Right atrium auricular region (tissue), 2 donors: ENCODE results near the gene RTN4. TPM values are rescaled to one million over a fixed set of nuclear protein-coding genes. Genes with fewer than 3 reads are reported as not detected.

Source experiments
- DNase-seq: peaks from one replicate; pipeline ENCODE4 v3.0.0-alpha.2; 2019; ENCODE audit warnings: low spot score
- H3K27ac ChIP-seq, 2 donors: fragments of 200-600 bp; sonication (generic); 1 replicate in 1 of 2; 2 replicates in 1 of 2; pipeline ENCODE4 v1.5.1; 2016 to 2019
- H3K27me3 ChIP-seq, 2 donors: fragments of 200-600 bp; sonication (generic); one replicate each; pipeline versions ENCODE4 v1.5.1 to v1.6.0; 2017 to 2019
- H3K36me3 ChIP-seq: fragments of 200-600 bp; sonication (generic); one replicate; pipeline ENCODE4 v1.5.1; 2016
- H3K4me1 ChIP-seq, 2 donors: fragments of 200-600 bp; sonication (generic); one replicate each; pipeline versions ENCODE4 v1.5.1 to v1.6.0; 2017 to 2019
- H3K4me3 ChIP-seq, 2 donors: fragments of 200-600 bp; sonication (generic); 1 replicate in 1 of 2; 2 replicates in 1 of 2; pipeline ENCODE4 v1.5.1; 2017 to 2019; ENCODE audit warnings: mild to moderate bottlenecking in 1 of 2, moderate library complexity in 1 of 2
- H3K9me3 ChIP-seq, 2 donors: fragments of 200-600 bp; sonication (generic); one replicate each; pipeline ENCODE4 v1.5.1; 2019
- total RNA-seq, 2 donors: library from RNA; depleted of rRNA; stranded (reverse); fragments of >200 nt; gene quantifications; one replicate each; pipeline ENCODE4 v1.1.0, GENCODE V29; 2016
- TF ChIP-seq, protein P1 (sequence below), 2 donors: fragments of 200-600 bp; sonication (generic); IDR thresholded peaks; one replicate each; pipeline ENCODE4 v1.5.1; 2019; ENCODE audit warnings: antibody characterized with exemption in 2 of 2

Gene RTN4
- total RNA-seq, 2 donors from 2014 or later = 152 to 203 TPM

DNA sequence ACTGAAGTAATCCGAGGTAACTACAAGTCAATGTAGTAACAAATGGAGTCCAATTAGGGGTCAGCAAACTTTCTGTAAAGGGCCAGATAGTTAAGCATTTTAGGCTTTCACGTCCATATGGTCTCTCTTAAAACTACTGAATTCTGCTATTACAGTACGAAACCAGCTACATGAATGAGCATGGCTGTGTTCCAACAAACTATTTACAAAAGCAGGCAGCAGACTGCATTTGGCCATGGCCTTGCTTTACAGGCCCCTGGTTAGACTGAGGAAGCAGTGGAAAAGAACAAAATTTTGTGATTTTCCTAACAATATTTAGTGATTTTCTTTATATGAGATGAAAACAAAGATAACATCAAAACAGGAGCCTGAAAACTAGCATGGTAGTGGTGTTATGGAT, 64.0 kb downstream of the RTN4 start:
- DNase-seq = no peak
- H3K4me1 ChIP-seq = peaks cover 0 to 19% of the 10 kb centered on the region in 2 donors
- H3K36me3 ChIP-seq = peaks cover 29% of the 10 kb centered on the region
- TF ChIP-seq, protein P1, sequence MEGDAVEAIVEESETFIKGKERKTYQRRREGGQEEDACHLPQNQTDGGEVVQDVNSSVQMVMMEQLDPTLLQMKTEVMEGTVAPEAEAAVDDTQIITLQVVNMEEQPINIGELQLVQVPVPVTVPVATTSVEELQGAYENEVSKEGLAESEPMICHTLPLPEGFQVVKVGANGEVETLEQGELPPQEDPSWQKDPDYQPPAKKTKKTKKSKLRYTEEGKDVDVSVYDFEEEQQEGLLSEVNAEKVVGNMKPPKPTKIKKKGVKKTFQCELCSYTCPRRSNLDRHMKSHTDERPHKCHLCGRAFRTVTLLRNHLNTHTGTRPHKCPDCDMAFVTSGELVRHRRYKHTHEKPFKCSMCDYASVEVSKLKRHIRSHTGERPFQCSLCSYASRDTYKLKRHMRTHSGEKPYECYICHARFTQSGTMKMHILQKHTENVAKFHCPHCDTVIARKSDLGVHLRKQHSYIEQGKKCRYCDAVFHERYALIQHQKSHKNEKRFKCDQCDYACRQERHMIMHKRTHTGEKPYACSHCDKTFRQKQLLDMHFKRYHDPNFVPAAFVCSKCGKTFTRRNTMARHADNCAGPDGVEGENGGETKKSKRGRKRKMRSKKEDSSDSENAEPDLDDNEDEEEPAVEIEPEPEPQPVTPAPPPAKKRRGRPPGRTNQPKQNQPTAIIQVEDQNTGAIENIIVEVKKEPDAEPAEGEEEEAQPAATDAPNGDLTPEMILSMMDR (IDR thresholded peaks at IDR 0.05) = no peak
- H3K27ac ChIP-seq = no peak overlapping the region
- no peaks in the 10 kb centered on the region for H3K27me3 ChIP-seq
- H3K4me3 ChIP-seq = no peak overlapping the region
- no peaks in the 10 kb centered on the region for H3K9me3 ChIP-seq

DNA sequence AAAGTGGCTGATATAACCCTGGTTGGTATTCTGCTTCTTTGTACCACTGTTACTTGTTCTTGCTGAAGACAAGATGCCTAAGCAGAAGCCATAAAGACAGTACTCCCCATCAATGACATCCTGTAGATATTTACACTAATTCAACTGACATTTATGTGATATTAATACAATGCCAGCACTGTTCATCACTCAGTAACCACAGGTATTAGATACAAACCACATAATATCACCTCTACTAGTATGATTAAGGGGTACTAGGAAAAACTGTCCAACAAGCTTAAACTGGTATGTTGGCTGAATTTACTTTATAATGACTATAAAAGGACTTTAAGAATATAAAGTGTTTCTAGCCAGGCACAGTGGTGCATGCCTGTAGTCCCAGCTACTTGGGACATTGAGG, 65.8 kb downstream of the RTN4 start:
- DNase-seq = no peak
- peaks cover 33% of the 10 kb centered on the region for H3K36me3 ChIP-seq
- no peaks in the 10 kb centered on the region for H3K9me3 ChIP-seq
- no peak overlapping the region for H3K27ac ChIP-seq
- no peaks in the 10 kb centered on the region for H3K27me3 ChIP-seq
- H3K4me1 ChIP-seq = peaks cover 0 to 21% of the 10 kb centered on the region in 2 donors
- TF ChIP-seq, protein P1 (IDR thresholded peaks at IDR 0.05) = no peak
- no peak overlapping the region for H3K4me3 ChIP-seq

DNA sequence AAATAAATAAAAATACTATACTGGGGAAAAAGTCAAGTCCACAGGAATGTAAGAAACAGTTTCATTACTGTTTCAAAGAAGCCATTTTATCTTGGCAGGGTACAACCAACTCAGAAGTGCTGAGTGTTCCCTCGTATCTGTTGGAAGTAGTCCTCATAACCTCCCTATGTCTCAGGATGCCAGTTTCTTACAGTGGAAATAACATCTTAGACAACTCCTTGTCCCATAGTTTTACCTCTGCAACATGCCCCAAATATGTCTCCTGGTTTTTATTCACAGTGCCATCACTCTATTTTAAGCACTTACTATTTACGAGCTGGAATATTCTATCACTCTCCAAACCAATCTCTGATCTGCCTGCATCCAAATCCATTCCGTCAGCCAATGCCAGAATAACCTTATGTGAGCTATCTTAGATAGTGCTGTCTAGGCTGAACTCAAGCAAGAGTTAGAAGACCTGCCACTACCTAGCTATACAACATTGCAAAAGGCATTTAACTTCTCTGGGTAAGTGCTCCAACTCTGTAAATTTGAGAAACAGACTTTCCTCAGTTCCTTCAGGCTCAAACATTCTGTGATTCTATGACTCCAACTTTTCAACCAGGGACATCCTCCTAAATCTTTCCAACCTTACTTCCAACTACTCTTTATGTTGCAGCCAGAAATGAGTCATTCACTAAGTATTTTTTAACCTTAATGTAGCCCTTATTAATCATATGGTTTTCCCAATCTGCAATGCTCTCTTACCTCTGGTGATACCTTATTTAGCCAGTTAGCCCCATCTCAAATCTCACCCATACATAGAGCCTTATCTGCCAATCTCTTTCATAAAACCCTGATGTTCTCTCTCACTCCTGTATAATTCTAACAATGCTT, 66.7 kb downstream of the RTN4 start:
- TF ChIP-seq, protein P1 (IDR thresholded peaks at IDR 0.05) = no peak
- Histone ChIP-seq H3K4me1 (peaks cover 0 to 23% of the 10 kb centered on the region in 2 donors), H3K27ac (no peak overlapping the region), H3K4me3 (no peak overlapping the region), H3K36me3 (peaks cover 33% of the 10 kb centered on the region), H3K9me3 (no peaks in the 10 kb centered on the region), H3K27me3 (no peaks in the 10 kb centered on the region)
- DNase-seq = no peak

DNA sequence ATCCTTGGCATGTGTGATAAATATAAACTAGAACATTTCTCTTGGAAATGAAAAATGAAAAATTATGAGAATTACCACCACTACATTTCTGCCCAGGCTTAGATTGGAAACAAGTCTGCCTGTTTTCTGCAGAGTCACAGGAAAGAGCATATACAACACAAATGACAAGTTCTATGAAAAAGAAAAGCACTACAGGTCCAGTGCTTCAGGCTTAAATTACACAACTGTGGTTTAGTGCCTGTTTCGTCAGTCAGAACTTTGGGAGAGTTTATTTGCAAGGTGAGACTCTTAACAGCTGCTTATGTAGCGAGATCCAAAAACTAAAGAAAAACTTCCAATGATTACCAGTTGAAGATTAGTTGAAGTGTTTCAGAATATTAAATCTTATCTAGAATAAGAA, 68.9 kb downstream of the RTN4 start:
- Histone ChIP-seq H3K36me3 (peaks cover 25% of the 10 kb centered on the region), H3K4me1 (peaks cover 0 to 33% of the 10 kb centered on the region in 2 donors), H3K4me3 (no peak overlapping the region), H3K9me3 (no peaks in the 10 kb centered on the region), H3K27ac (no peak overlapping the region), H3K27me3 (no peaks in the 10 kb centered on the region)
- TF ChIP-seq, protein P1 (IDR thresholded peaks at IDR 0.05) = no peak
- no peak for DNase-seq

DNA sequence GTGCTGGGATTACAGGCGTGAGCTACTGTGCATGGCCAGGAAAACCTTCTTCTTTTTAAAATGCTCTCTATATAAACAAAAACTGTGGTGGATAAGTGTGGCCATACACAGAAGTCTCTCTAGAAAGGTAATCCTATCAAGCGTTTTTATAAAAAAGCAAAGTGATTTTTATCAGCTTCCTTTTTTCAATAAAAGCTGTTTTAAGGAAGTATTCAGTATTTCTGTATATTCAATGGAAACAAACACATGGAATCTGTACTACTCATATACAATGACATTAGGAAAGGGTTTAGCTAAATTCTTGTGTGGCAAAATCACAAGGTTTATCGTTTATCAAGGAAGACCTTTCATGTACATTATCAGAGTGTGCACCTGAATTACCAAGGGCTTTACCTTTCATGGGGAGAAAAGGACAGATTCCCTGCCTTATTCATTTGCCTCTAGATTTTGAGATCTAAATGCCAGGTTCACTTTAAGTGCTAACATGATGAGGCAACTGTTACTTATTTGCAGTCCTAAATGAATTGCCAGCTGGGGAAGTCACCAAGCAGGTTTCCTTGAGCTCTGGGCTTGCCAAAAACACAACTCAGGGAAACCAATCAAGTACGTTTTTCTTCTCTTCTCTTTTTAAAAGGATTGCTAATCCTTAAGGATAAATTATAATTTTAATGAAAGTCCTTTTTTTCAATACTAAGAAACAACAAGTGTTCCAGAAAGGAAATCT, 70.8 kb downstream of the RTN4 start:
- no peaks in the 10 kb centered on the region for H3K9me3 ChIP-seq
- H3K4me1 ChIP-seq = peaks cover 0 to 45% of the 10 kb centered on the region in 2 donors
- DNase-seq = no peak
- TF ChIP-seq, protein P1 (IDR thresholded peaks at IDR 0.05) = no peak
- H3K36me3 ChIP-seq = peaks cover 23% of the 10 kb centered on the region
- no peaks in the 10 kb centered on the region for H3K27me3 ChIP-seq
- no peak overlapping the region for H3K4me3 ChIP-seq
- no peak overlapping the region for H3K27ac ChIP-seq
